ENCODE results near the gene ASPA. TPM values are rescaled to one million over a fixed set of nuclear protein-coding genes. Genes with fewer than 3 reads are reported as not detected.

ASPA gene
- total and polyA plus RNA-seq, 2 experiments from 2014 or later = 0.13 TPM; not detected in 1

- no peak for ATAC-seq
- H2AFZ ChIP-seq = peak overlapping the region; percentile 99; the same call in 1 of the 2 replicates
- Mint-ChIP-seq H3K27ac (peak overlapping the region; percentile 29; the same call in 1 of the 2 replicates), H3K4me3 (0 out of 3 replicates have a peak overlapping the region, but pooled peaks have one; percentile 11), H3K9me3 (no peaks in the 10 kb centered on the region; the same call in 2 of the 3 replicates), H3K36me3 (ENCODE audit: low read depth) (no peaks in the 10 kb centered on the region; the same call in 2 of the 3 replicates), H3K27me3 (ENCODE audit: insufficient read depth, low read depth, poor library complexity) (peaks cover 11% of the 10 kb centered on the region), H3K4me1 (peaks cover 9% of the 10 kb centered on the region)
- no peak overlapping the region for H3K4me3 ChIP-seq
- no peaks in the 10 kb centered on the region for H3F3A ChIP-seq (replicated peaks; ENCODE audit: low read depth)
- no peaks in the 10 kb centered on the region for H3K36me3 ChIP-seq (ENCODE audit: insufficient read depth)
- H3K79me2 ChIP-seq (replicated peaks; ENCODE audit: insufficient read depth) = no peaks in the 10 kb centered on the region
- H3K9me2 ChIP-seq (ENCODE audit: insufficient read depth) = no peaks in the 10 kb centered on the region
- H4K20me1 ChIP-seq (replicated peaks; ENCODE audit: insufficient read depth) = no peaks in the 10 kb centered on the region
- no peaks in the 10 kb centered on the region; the same call in 1 of the 2 replicates for H3K4me1 ChIP-seq (ENCODE audit: insufficient read depth)
- no peak overlapping the region for H3K27ac ChIP-seq (ENCODE audit: low read depth)
- no peak overlapping the region for H3K4me2 ChIP-seq
- no peaks in the 10 kb centered on the region for H3K27me3 ChIP-seq (ENCODE audit: insufficient read depth)
- DNase-seq (ENCODE audit: low spot score) = no peak
- TF ChIP-seq ETS1 (IDR thresholded peaks at IDR 0.05) (no peak), ZNF331 (CRISPR knock-in tag; IDR thresholded peaks at IDR 0.05; ENCODE audit: low read depth) (no peak), ZNF114 (CRISPR knock-in tag; IDR thresholded peaks at IDR 0.05) (no peak), ZNF462 (CRISPR knock-in tag; IDR thresholded peaks at IDR 0.05) (no peak), CTCF (conservative IDR thresholded peaks at IDR 0.05; ENCODE audit: low read depth in 2 of 2) (no peak), POLR2AphosphoS5 (IDR thresholded peaks at IDR 0.05; ENCODE audit: low read depth) (no peak), JUNB (IDR thresholded peaks at IDR 0.05; ENCODE audit: unreplicated experiment) (no peak), EZH2 (IDR thresholded peaks at IDR 0.05; ENCODE audit: low read depth, unreplicated experiment) (no peak)
Measured at GRCh38 chr17:3536716-3537115, 60.9 kb downstream of the ASPA start.

Data from GM23338 (cell line).